ENCODE measurements around the gene OR4B1. TPM values are rescaled to one million over a fixed set of nuclear protein-coding genes. Genes with fewer than 3 reads are reported as not detected.
"Not testable (repeated sequence)": the region's sequence is repeated elsewhere in the genome, so short reads cannot be mapped to it uniquely, and the experiment has no call there.

OR4B1 gene
- total RNA-seq, 1 experiment from 2014 or later, result not detected

GRCh38 chr11:48182860-48183526, 33.6 kb upstream of the OR4B1 start:
- H3K27ac ChIP-seq (ENCODE audit: low read depth, low read length, poor library complexity, severe bottlenecking), result no peak overlapping the region
- BruUV-seq (replicated peaks), result no TSS peak
- intact Hi-C loops (cut with micrococcal nuclease; ENCODE audit: unreplicated experiment), result no loop called here
- TF ChIP-seq CTCF (conservative IDR thresholded peaks at IDR 0.05; ENCODE audit: low read depth, low read length) (no peak), EZH2 (IDR thresholded peaks at IDR 0.05; ENCODE audit: borderline replicate concordance, low read depth, low read length, poor library complexity, severe bottlenecking) (no peak)
- no peaks in the 10 kb centered on the region for H3K4me1 ChIP-seq (ENCODE audit: insufficient read depth, low read length, poor library complexity, severe bottlenecking)
- CTCF ChIA-PET, result no interaction called here
- H3K36me3 ChIP-seq (ENCODE audit: insufficient read depth, low read length, poor library complexity, severe bottlenecking), result no peaks in the 10 kb centered on the region
- no peak overlapping the region for H3K4me3 ChIP-seq (ENCODE audit: low read depth, low read length, poor library complexity, severe bottlenecking)
- H3K27me3 ChIP-seq (replicated peaks; ENCODE audit: insufficient read depth, low read depth, low read length, poor library complexity), result no peaks in the 10 kb centered on the region
- DNase-seq (ENCODE audit: low spot score), result no peak
- POLR2A ChIA-PET (ENCODE audit: low non-redundant PET), result interaction anchor here (0.5 to 0.7 kb wide), 2 partner anchors 8 to 11 kb away, joined by 3 read pairs; no protein-coding TSS in a partner anchor
- no peaks in the 10 kb centered on the region for H3K9me3 ChIP-seq (ENCODE audit: low read depth, low read length, poor library complexity, severe bottlenecking)

GRCh38 chr11:48184452-48184851, 32.2 kb upstream of the OR4B1 start:
- TF ChIP-seq CTCF (conservative IDR thresholded peaks at IDR 0.05; ENCODE audit: low read depth, low read length), result no peak
- TF ChIP-seq EZH2 (IDR thresholded peaks at IDR 0.05; ENCODE audit: borderline replicate concordance, low read depth, low read length, poor library complexity, severe bottlenecking), result no peak
- H3K4me1 ChIP-seq (ENCODE audit: insufficient read depth, low read length, poor library complexity, severe bottlenecking), result no peaks in the 10 kb centered on the region
- CTCF ChIA-PET, result no interaction called here
- POLR2A ChIA-PET (ENCODE audit: low non-redundant PET), result no interaction called here
- intact Hi-C loops (cut with micrococcal nuclease; ENCODE audit: unreplicated experiment), result no loop called here
- no peak overlapping the region for H3K27ac ChIP-seq (ENCODE audit: low read depth, low read length, poor library complexity, severe bottlenecking)
- no peaks in the 10 kb centered on the region for H3K36me3 ChIP-seq (ENCODE audit: insufficient read depth, low read length, poor library complexity, severe bottlenecking)
- no peaks in the 10 kb centered on the region for H3K9me3 ChIP-seq (ENCODE audit: low read depth, low read length, poor library complexity, severe bottlenecking)
- no peak for DNase-seq (ENCODE audit: low spot score)
- no TSS peak for BruUV-seq (replicated peaks)
- H3K4me3 ChIP-seq (ENCODE audit: low read depth, low read length, poor library complexity, severe bottlenecking), result no peak overlapping the region
- H3K27me3 ChIP-seq (replicated peaks; ENCODE audit: insufficient read depth, low read depth, low read length, poor library complexity), result no peaks in the 10 kb centered on the region

- POLR2A ChIA-PET (ENCODE audit: low non-redundant PET); H3K27ac ChIP-seq (ENCODE audit: low read depth, low read length, poor library complexity, severe bottlenecking); H3K4me3 ChIP-seq (ENCODE audit: low read depth, low read length, poor library complexity, severe bottlenecking); BruUV-seq (replicated peaks); intact Hi-C loops (cut with micrococcal nuclease; ENCODE audit: unreplicated experiment); CTCF ChIA-PET; H3K4me1 ChIP-seq (ENCODE audit: insufficient read depth, low read length, poor library complexity, severe bottlenecking); H3K27me3 ChIP-seq (replicated peaks; ENCODE audit: insufficient read depth, low read depth, low read length, poor library complexity); H3K9me3 ChIP-seq (ENCODE audit: low read depth, low read length, poor library complexity, severe bottlenecking); DNase-seq (ENCODE audit: low spot score); H3K36me3 ChIP-seq (ENCODE audit: insufficient read depth, low read length, poor library complexity, severe bottlenecking): not testable (repeated sequence)
Measured at GRCh38 chr11:48190906-48191654, 25.5 kb upstream of the OR4B1 start.
